T-cell (primary cell): ENCODE measurements around the gene MPLKIP. TPM values are rescaled to one million over a fixed set of nuclear protein-coding genes. Genes with fewer than 3 reads are reported as not detected.

Source experiments
- ATAC-seq, 4 experiments: fragments of 200-7000 bp in 3 of 4; fragments of 150-1000 bp in 1 of 4; cut with Tn5 transposase; replicated peaks in 1 of 4; 1 replicate in 3 of 4; 2 replicates in 1 of 4; pipeline ENCODE4 v1.10.0; 2021; ENCODE audit warnings: moderate library complexity in 3 of 4, mild to moderate bottlenecking in 2 of 4, moderate number of reproducible peaks in 1 of 4
- CTCF ChIA-PET, 2 donors: fragments of 300-600 bp; sonication (Branson Sonifier 250); formaldehyde crosslinking; loops; one replicate each; lab custom pipeline; 2022; ENCODE audit warnings: antibody characterized with exemption in 2 of 2; lab: Charles Lee
- POLR2A ChIA-PET, 2 donors: fragments of 300-600 bp; sonication (Branson Sonifier 250); formaldehyde crosslinking; loops; one replicate each; lab custom pipeline; 2022; ENCODE audit warnings: antibody characterized with exemption in 2 of 2; lab: Charles Lee
- DNase-seq, 35 experiments: peaks; one replicate each; pipeline versions ENCODE4 v3.0.0 to v3.0.0-alpha.2; 2013 to 2023
- H3K27ac ChIP-seq: one replicate; pipeline ENCODE4 v1.5.1; 2013; ENCODE audit warnings: low read length
- H3K27me3 ChIP-seq, 2 experiments: replicated peaks in 1 of 2; 1 replicate in 1 of 2; 2 replicates in 1 of 2; pipeline versions ENCODE4 v1.6.1 to v1.7.0; 2013; ENCODE audit warnings: low read length in 1 of 2, mixed read lengths in 1 of 2; ENCODE audit not compliant: control insufficient read depth in 2 of 2, insufficient read depth in 2 of 2; ENCODE audit errors: extremely low read depth in 1 of 2
- H3K36me3 ChIP-seq, 2 donors: 1 replicate in 1 of 2; 2 replicates in 1 of 2; pipeline versions ENCODE4 v1.6.1 to v1.7.0; 2013; ENCODE audit warnings: low read length in 1 of 2; ENCODE audit not compliant: control insufficient read depth in 2 of 2, insufficient read depth in 1 of 2; ENCODE audit errors: extremely low read depth in 1 of 2
- H3K4me1 ChIP-seq, 2 experiments: 1 replicate in 1 of 2; 2 replicates in 1 of 2; pipeline versions ENCODE4 v1.6.1 to v1.7.0; 2013; ENCODE audit warnings: low read length in 2 of 2, mixed read lengths in 1 of 2; ENCODE audit not compliant: insufficient read depth in 2 of 2, control insufficient read depth in 1 of 2; ENCODE audit errors: extremely low read depth in 1 of 2
- H3K4me3 ChIP-seq, 2 donors: 1 replicate in 1 of 2; 2 replicates in 1 of 2; pipeline versions ENCODE4 v1.5.1 to v1.7.0; 2013; ENCODE audit warnings: mild to moderate bottlenecking in 2 of 2, low read length in 1 of 2, moderate library complexity in 1 of 2; ENCODE audit not compliant: control insufficient read depth in 1 of 2; ENCODE audit errors: extremely low read depth in 1 of 2
- H3K9me3 ChIP-seq: 2 replicates; pipeline ENCODE4 v1.7.0; 2013
- H3K27ac Mint-ChIP-seq, 2 donors: one replicate each; pipeline ENCODE4 v1.8.0; 2020 to 2021; ENCODE audit warnings: mild to moderate bottlenecking in 2 of 2, mixed read lengths in 2 of 2
- H3K27me3 Mint-ChIP-seq, 2 donors: one replicate each; pipeline ENCODE4 v1.8.0; 2021 to 2022; ENCODE audit warnings: mixed read lengths in 2 of 2
- H3K36me3 Mint-ChIP-seq: one replicate; pipeline ENCODE4 v1.8.0; 2021; ENCODE audit warnings: mixed read lengths
- H3K4me1 Mint-ChIP-seq, 3 donors: one replicate each; pipeline ENCODE4 v1.8.0; 2020 to 2022; ENCODE audit warnings: mixed read lengths in 3 of 3, mild to moderate bottlenecking in 1 of 3
- H3K4me3 Mint-ChIP-seq, 3 donors: one replicate each; pipeline ENCODE4 v1.8.0; 2020 to 2022; ENCODE audit warnings: mild to moderate bottlenecking in 3 of 3, mixed read lengths in 3 of 3, moderate library complexity in 3 of 3
- H3K9me3 Mint-ChIP-seq, 3 donors: one replicate each; pipeline ENCODE4 v1.8.0; 2020 to 2022; ENCODE audit warnings: mixed read lengths in 3 of 3
- WGBS: methylation state at CpG from one replicate; pipeline ENCODE4 v1.1.5; 2013; ENCODE audit warnings: missing lambda C conversion rate; ENCODE audit not compliant: insufficient coverage; 5-methylcytosine and 5-hydroxymethylcytosine counted together
- total RNA-seq, 35 experiments: library from RNA in 6 of 35; stranded (reverse) in 6 of 35; fragments of 120-200 nt in 1 of 35; gene quantifications; one replicate each; pipeline versions ENCODE4 v1.2.1 to v1.2.4 and lab custom pipeline; 2013 to 2026

The MPLKIP gene
- total RNA-seq, 5 donors from 2014 or later (not counting 1 experiment from before 2014, with no cell fraction given), result 16.6 to 39.0 (median 33.8) TPM

GRCh38 chr7:40092182-40092581, 42.2 kb downstream of the MPLKIP start:
- no peaks in the 10 kb centered on the region for H3K27me3 Mint-ChIP-seq
- H3K27ac Mint-ChIP-seq, result no peak overlapping the region
- Histone ChIP-seq H3K9me3 (no peaks in the 10 kb centered on the region), H3K27me3 (no peaks in the 10 kb centered on the region), H3K27ac (no peak overlapping the region), H3K4me3 (no peak overlapping the region), H3K36me3 (peaks cover 10 to 67% of the 10 kb centered on the region in 2 donors), H3K4me1 (no peaks in the 10 kb centered on the region)
- no peak overlapping the region for H3K4me3 Mint-ChIP-seq
- H3K9me3 Mint-ChIP-seq, result no peaks in the 10 kb centered on the region
- ChIA-PET POLR2A (no interaction called here), CTCF (no interaction called here)
- no CpG with 5 or more reads among the region's 2 CpGs for WGBS
- no peak for ATAC-seq
- peaks cover 2 to 10% (median 6%) of the 10 kb centered on the region in 3 donors for H3K4me1 Mint-ChIP-seq
- peaks cover 50% of the 10 kb centered on the region for H3K36me3 Mint-ChIP-seq
- no peak for DNase-seq

DNA sequence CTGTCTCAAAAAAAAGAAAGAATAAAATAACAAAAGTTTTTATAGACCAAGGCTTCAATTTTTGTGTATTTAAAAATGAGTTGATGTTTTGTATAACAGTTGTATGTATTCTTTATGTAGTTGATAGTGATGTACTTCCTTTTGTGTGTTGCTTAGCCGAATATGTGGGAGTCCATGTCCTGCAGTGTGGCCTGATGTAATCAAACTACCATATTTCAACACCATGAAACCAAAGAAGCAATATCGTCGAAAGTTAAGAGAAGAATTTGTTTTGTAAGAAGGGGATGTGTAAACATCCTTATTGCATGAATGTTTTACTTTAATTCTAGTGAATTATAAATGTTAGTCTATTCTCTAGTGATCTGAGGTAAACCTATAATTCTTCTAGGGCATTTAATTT, 56.6 kb downstream of the MPLKIP start:
- no peaks in the 10 kb centered on the region for H3K27me3 ChIP-seq
- H3K4me3 ChIP-seq, result no peak overlapping the region
- CTCF ChIA-PET, result interaction anchor here in 1 of 2 donors (1.0 kb wide), 1 partner anchor 28 kb away, joined by 5 read pairs; no protein-coding TSS in a partner anchor
- Mint-ChIP-seq H3K4me3 (no peak overlapping the region), H3K9me3 (no peaks in the 10 kb centered on the region), H3K4me1 (peaks cover 0 to 2% (median 0%) of the 10 kb centered on the region in 3 donors), H3K27ac (no peak overlapping the region), H3K36me3 (peaks cover 9% of the 10 kb centered on the region), H3K27me3 (no peaks in the 10 kb centered on the region)
- POLR2A ChIA-PET, result no interaction called here
- H3K9me3 ChIP-seq, result no peaks in the 10 kb centered on the region
- peaks cover 0 to 8% of the 10 kb centered on the region in 2 donors for H3K36me3 ChIP-seq
- H3K4me1 ChIP-seq, result no peaks in the 10 kb centered on the region
- ATAC-seq (no peak), DNase-seq (no peak)
- no peak overlapping the region for H3K27ac ChIP-seq
- no CpG with 5 or more reads among the region's 3 CpGs for WGBS

Other genes with a start within 250 kb of the MPLKIP start
- gene CDK13, start 184.4 kb downstream of the MPLKIP start, total RNA-seq, result 100 to 1,000 TPM in 2 of 5 donors, 10 to 100 TPM in 3; 84.8 to 129 (median 89.6) TPM
- 1 to 10 TPM; 1.3 to 3.1 (median 2.3) TPM for gene SUGCT, start 383 bp upstream of the MPLKIP start, total RNA-seq